Measurements from ENCODE around the gene KRT37. TPM values are rescaled to one million over a fixed set of nuclear protein-coding genes. Genes with fewer than 3 reads are reported as not detected.

Gene KRT37
- polyA plus RNA-seq, 3 donors = not detected

DNA sequence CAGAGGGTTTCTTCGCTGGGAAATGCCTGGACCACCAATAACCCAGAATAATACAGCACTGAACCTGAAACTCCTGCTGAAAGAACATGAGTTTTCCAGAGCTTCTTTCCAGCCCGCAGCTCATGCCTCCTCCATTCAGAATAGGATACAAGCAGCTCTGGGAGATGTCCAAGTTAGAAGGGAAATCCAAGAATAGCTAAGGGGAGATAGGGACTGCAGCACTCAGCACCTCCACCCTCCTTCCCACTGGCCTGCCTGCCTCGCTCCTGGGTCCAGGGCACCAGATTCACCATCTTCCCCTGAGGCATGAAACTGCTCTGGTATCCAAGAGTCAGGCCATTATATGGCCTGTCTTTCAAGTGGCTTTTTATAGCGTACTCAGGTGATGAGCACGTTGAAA lies 31.1 kb downstream of the KRT37 start:
- H3K4me3 ChIP-seq (replicated peaks in 1 of 3; ENCODE audit: low read depth in 2 of 3, low read length in 3 of 3) = no peak overlapping the region
- H4K20me1 ChIP-seq (ENCODE audit: insufficient read depth, low read length) = no peaks in the 10 kb centered on the region
- Mint-ChIP-seq H3K27me3 (ENCODE audit: low read depth in 3 of 3) (peaks cover 1 to 18% (median 2%) of the 10 kb centered on the region in 3 donors), H3K4me1 (no peaks in the 10 kb centered on the region), H3K27ac (no peak overlapping the region), H3K9me3 (peaks cover 0 to 2% (median 0%) of the 10 kb centered on the region in 7 donors), H3K4me3 (no peak overlapping the region), H3K36me3 (no peaks in the 10 kb centered on the region)
- TF ChIP-seq, protein P1, sequence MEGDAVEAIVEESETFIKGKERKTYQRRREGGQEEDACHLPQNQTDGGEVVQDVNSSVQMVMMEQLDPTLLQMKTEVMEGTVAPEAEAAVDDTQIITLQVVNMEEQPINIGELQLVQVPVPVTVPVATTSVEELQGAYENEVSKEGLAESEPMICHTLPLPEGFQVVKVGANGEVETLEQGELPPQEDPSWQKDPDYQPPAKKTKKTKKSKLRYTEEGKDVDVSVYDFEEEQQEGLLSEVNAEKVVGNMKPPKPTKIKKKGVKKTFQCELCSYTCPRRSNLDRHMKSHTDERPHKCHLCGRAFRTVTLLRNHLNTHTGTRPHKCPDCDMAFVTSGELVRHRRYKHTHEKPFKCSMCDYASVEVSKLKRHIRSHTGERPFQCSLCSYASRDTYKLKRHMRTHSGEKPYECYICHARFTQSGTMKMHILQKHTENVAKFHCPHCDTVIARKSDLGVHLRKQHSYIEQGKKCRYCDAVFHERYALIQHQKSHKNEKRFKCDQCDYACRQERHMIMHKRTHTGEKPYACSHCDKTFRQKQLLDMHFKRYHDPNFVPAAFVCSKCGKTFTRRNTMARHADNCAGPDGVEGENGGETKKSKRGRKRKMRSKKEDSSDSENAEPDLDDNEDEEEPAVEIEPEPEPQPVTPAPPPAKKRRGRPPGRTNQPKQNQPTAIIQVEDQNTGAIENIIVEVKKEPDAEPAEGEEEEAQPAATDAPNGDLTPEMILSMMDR (IDR thresholded peaks at IDR 0.05) = no peak
- H3K4me1 ChIP-seq (ENCODE audit: control insufficient read depth in 1 of 2, insufficient read depth in 2 of 2, low read length in 2 of 2) = no peaks in the 10 kb centered on the region
- H3K4me2 ChIP-seq (replicated peaks; ENCODE audit: extremely low read depth, low read length, poor library complexity, severe bottlenecking) = no peak overlapping the region
- WGBS (ENCODE audit: insufficient coverage) = 88% methylated on average over 2 of the region's 5 CpGs
- H3K27ac ChIP-seq (ENCODE audit: low read depth in 1 of 2, low read length in 2 of 2) = no peak overlapping the region
- H3K79me2 ChIP-seq (ENCODE audit: insufficient read depth, low read length) = no peaks in the 10 kb centered on the region
- H3K27me3 ChIP-seq (ENCODE audit: control insufficient read depth in 2 of 2, insufficient read depth in 2 of 2, low read length in 2 of 2) = peaks cover 2 to 8% of the 10 kb centered on the region in 2 donors
- no peaks in the 10 kb centered on the region for H3K9me3 ChIP-seq (replicated peaks in 1 of 2; ENCODE audit: control insufficient read depth in 1 of 2, insufficient read depth in 1 of 2, low read length in 2 of 2)
- DNase-seq = no peak
- H3K9ac ChIP-seq (ENCODE audit: insufficient read depth, low read length, poor library complexity, severe bottlenecking) = no peak overlapping the region
- intact Hi-C loops (cut with micrococcal nuclease) = no loop called here
- H2AFZ ChIP-seq (ENCODE audit: insufficient read depth, low read depth, low read length, poor library complexity, severe bottlenecking) = no peak overlapping the region
- no peaks in the 10 kb centered on the region for H3K36me3 ChIP-seq (replicated peaks in 1 of 2; ENCODE audit: control insufficient read depth in 1 of 2, insufficient read depth in 2 of 2, low read length in 2 of 2)

DNA sequence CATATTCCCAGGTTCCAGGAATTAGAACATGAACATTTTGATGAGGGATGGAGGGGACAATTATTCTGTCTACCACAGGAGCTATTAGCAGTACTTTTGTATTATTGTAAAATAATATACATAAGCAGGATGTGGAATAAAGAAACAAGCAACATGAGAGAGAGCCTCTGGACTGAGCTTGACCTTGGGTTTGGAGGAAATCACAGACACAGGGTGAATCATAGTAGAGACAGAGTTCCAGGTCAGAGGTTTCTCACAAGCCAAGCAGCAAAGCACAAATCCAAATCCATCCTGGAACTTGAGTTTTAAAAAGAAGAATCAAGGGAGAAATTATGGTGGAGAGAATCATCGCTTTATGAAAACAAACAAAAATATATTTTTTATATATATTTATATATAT lies 32.1 kb downstream of the KRT37 start:
- Histone ChIP-seq H3K27ac (ENCODE audit: low read depth in 1 of 2, low read length in 2 of 2) (no peak overlapping the region), H3K36me3 (replicated peaks in 1 of 2; ENCODE audit: control insufficient read depth in 1 of 2, insufficient read depth in 2 of 2, low read length in 2 of 2) (no peaks in the 10 kb centered on the region), H3K4me3 (replicated peaks in 1 of 3; ENCODE audit: low read depth in 2 of 3, low read length in 3 of 3) (no peak overlapping the region), H2AFZ (ENCODE audit: insufficient read depth, low read depth, low read length, poor library complexity, severe bottlenecking) (no peak overlapping the region), H3K9me3 (replicated peaks in 1 of 2; ENCODE audit: control insufficient read depth in 1 of 2, insufficient read depth in 1 of 2, low read length in 2 of 2) (peaks cover 0 to 5% of the 10 kb centered on the region in 2 donors), H3K27me3 (ENCODE audit: control insufficient read depth in 2 of 2, insufficient read depth in 2 of 2, low read length in 2 of 2) (peaks cover 2 to 12% of the 10 kb centered on the region in 2 donors), H3K4me2 (replicated peaks; ENCODE audit: extremely low read depth, low read length, poor library complexity, severe bottlenecking) (no peak overlapping the region), H3K4me1 (ENCODE audit: control insufficient read depth in 1 of 2, insufficient read depth in 2 of 2, low read length in 2 of 2) (no peaks in the 10 kb centered on the region), H4K20me1 (ENCODE audit: insufficient read depth, low read length) (no peaks in the 10 kb centered on the region), H3K9ac (ENCODE audit: insufficient read depth, low read length, poor library complexity, severe bottlenecking) (no peak overlapping the region), H3K79me2 (ENCODE audit: insufficient read depth, low read length) (no peaks in the 10 kb centered on the region)
- intact Hi-C loops (cut with micrococcal nuclease) = no loop called here
- Mint-ChIP-seq H3K36me3 (no peaks in the 10 kb centered on the region), H3K27ac (no peak overlapping the region), H3K4me1 (no peaks in the 10 kb centered on the region), H3K9me3 (peaks cover 0 to 6% (median 4%) of the 10 kb centered on the region in 7 donors), H3K27me3 (ENCODE audit: low read depth in 3 of 3) (peaks cover 2 to 17% (median 2%) of the 10 kb centered on the region in 3 donors), H3K4me3 (no peak overlapping the region)
- TF ChIP-seq, protein P1 (IDR thresholded peaks at IDR 0.05) = no peak
- DNase-seq = no peak
- no CpG with 5 or more reads among the region's 1 CpG for WGBS (ENCODE audit: insufficient coverage)
